NCI-H226 (cell line): ENCODE results near the gene AMIGO2.

Experiments
- DNase-seq: peaks from one replicate; pipeline ENCODE4 v3.0.0-alpha.2; 2015

The AMIGO2 gene

DNA sequence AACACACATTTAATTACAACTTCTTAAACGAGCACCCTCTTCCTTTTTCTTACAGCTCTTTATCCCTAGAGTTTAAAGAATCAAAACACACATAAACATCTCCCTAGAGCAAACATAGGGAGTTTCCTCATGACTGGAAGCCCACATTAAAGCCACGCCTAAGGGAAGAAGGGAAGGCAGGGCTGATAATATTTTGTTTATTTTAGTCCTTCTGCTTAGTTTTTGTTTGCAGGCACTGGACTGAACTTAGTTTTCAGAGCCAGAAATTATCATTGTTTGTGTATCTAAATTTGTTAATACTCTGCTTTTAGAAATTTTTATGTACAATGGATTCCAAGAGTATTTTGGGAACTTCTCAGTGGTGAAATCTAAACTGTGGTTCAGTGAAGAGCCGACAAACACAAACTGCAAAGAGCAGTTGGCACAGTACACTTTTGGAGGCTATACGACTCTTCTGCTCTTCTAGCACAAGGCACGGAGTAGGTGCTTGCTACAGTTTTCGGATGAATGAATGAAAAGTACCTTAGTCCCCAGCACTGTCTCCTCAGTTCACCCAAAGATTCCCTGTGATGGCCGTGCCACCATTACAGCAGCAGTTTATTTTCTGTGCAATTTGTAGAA is 17.6 kb upstream of the AMIGO2 start:
- DNase-seq: peak; percentile 43

DNA sequence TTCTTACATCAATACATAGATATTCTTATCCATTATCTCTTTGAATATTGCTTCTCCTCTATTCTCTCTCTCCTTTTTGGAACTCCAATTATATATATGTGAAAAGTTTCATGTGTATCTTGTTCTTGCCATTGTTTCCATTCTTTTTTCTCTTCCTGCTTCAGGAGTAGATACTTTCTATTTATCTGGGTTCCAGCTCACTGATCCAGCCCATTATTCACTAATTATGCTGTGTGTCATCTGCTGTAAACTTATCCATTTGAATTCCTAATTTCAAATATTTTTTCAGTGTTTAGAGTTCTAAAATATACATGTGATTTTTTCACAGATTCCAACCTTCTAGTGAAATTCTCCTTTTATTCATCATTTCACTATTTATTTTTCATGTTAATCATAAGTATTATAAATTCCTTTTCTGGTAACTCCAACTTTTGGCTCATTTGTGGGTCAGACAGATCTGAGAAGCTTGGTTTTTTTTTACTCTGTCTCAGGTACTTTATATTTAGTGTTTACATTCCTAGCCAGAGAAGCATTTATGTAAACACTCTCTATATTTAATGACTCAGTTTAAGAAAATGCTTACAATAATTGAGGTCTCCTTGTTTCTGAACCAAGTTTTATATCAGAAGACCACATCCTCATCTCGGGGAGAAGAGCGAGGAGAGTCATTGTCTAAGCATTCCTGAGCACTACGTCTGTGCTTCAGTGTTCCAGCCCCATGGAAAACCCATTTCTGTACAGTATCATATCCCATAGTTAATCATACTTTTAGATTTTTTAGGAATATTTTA is 15.9 kb upstream of the AMIGO2 start:
- DNase-seq: peak; percentile 96

DNA sequence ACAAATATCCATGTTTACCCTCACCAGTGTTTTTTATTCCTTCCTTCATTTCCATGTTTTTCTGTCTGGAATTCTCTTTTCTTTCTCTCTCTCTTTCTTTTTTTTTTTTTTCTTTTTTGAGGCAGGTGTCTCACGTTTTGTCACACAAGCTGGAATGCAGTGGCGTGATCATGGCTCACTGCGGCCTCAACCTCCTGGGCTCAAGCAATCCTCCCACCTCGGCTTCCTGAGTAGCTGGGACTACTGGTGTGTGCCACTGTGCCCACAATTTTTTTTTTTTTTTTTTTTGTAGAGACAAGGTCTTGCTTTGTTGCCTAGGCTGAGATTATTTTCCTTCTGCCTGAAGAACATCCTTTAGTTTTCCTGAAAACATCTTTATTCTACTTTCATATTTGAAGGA is 15.0 kb upstream of the AMIGO2 start:
- DNase-seq: peak; percentile 71

DNA sequence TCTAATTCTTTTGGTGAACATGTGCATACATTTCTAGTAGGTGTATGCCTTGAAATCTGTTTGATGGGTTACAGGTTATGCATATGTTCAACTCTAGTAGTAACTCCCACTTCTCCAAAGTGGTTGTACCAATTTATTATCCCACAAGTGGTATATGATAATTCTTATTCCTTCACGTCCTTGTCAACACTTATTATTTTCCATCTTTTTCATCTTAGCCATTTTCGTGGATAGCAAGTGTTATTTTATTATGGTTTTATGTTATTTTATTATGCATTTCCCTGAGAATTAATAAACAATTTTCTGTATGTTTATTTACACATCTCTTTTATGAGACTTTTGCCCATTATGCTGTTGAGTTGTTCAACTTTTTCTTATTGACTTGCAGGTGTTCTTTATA is 11.2 kb upstream of the AMIGO2 start:
- DNase-seq: no peak

DNA sequence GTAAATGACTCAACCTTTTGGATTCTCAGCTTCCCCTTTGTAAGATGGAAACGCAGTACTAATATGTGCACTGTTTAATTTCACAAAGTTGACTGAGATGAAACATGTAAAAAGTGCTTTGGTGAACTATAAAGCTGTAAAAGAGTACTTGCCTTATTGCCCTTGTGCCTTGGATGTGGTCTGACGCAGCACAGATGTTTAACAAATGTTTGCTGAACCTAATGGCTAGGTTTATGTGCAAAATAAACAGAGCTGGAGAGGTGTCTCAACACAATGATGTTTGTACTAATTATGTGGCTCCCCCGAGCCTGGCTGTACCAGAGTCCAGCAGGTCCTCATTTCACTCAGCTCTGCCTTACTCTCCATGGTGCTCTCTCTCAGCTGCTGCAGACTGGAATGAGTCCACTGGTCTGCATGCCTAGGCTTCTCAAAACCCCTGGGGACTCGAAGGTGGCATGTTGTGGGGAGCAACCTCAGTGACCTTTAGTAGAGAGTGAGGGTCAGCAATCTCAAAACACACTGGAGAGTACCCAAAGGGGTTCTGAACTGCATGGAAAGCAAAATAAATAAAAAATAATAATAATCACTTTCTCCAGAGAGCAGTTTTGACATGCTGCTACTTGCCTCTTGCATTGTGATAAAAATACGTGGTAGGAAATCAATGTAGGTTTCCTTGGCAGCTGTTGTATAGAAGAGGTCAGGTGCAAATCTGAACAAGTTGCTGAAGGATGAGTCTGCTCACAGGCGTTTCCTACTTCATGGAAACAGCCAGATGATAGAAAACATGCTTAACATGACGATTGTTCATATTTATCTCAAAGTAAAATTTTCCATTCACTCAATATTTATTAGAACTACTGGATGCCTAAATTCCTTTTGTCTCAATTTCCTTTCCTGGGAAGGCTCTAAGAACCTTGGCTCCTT is 8.5 kb upstream of the AMIGO2 start:
- DNase-seq: peak; percentile 78

DNA sequence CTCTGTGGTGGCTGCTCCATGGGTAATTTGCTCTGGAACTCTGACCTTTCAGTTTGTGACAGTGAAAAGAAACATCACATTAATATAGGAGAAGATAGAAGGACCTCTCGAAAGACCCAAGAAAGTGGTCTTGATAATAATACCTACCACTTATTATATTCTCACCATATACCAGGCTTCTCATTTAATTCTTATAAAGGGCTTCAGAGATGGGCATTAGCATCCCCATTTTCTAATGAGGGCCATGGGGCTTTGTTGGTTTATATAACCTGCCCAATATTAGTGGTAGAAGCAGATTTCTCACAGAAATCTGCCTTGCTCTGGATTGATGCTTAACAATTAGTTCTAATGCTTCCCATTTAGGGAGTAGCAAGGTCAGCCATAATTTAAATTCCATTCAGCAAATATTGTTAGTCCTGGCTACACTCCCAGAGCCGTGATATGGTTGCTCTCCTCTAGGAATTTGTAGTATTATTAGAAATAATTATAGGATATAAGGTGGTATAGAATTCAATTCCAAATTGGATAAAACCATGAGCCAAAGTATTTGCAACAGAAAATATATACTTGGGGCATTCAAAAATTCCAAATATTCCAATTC is 7.4 kb upstream of the AMIGO2 start:
- peak; percentile 71 for DNase-seq

DNA sequence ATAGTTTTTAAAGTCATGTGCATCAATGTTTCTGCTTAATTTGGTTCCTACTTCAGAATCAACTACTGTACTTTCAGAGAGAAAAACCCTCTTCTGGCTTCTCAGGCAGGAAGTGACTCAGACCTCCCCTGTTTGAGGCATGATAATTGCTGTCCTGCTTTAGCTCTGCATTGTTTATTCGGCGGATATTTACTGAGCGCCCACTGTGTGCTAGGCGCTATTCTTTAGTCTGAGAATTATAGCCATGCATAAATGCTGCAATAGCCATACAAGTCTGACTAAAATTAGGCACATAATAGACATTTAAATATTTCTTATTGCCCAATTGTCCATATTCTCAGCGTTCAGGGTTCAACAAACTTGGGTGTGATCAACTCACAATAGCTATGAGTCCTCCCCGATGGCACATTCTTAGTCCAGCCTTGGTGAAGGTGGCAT is 6.1 kb upstream of the AMIGO2 start:
- peak; percentile 77 for DNase-seq

DNA sequence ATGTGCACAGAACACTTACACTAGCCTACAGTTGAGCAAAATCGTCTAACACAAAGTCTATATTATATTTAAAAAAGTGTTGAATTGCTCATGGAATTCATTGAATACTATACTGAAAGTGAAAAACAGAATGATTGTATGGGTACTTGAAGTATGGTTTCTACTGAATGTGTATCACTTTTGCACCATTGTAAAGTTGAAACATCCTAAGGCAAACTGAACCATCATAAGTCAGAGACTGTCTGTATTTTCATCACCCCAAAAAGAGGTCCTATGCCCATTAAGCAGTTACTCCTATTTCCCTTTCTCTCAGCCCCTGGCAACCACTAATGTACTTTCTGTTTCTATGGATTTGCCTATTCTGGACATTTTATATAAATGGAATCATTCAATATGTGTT is 4.4 kb upstream of the AMIGO2 start:
- DNase-seq: no peak

DNA sequence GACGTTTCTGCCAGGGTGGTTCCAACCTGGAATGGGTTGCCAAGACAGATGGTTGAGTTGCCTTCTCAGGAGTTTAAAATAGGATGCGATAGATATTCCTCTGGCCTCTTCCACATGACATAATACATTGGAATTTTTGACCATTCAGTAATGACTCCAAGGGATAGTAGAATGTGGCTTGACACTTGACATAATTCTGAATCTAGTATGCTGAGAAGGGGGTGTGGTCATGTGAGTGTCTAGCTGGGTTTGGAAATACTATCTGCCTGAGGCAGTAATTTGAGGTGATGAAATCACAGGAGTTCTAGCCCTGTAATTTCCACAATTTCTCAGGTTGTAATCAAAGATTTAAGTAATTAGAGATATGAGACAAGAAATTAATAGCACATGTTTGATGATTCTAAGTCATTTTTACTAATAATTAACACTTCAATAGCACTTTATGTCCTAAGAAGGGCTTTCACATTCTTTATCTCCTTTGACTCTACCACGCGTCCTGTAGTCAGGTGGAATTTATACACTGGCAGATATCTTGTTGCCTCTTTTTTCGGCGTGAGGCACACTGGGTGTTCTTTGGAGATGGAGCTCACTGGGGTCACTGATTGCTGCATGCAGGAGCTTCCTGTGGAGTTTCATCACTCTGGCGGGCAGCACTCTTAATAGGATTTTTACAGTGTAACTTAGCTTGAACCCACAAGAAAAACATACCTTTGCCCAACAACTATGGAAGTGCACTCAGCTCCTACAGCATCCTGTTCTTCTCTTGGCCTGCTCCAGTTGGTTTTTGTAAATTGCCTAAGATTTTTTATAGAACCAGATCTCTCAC is 3.2 kb upstream of the AMIGO2 start:
- peak; percentile 99 for DNase-seq

DNA sequence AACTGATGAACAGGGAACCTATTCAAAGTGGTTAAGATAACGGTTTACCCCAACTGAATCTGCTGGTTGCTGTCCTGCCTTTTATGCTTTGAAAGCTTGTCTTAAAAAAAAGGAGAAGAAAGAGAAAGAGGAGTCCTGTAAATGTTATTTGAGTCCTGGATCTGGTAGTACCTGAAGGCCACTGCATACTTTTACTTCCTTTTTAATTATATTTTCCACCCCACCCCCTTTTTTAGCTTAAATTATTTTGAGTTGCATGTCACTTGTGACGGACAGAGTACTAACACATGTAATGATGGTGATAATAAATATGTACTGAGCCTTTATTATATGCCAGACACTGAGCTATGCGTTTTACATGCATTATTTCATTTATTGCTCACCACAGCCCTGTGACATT is 2.5 kb upstream of the AMIGO2 start:
- no peak for DNase-seq

DNA sequence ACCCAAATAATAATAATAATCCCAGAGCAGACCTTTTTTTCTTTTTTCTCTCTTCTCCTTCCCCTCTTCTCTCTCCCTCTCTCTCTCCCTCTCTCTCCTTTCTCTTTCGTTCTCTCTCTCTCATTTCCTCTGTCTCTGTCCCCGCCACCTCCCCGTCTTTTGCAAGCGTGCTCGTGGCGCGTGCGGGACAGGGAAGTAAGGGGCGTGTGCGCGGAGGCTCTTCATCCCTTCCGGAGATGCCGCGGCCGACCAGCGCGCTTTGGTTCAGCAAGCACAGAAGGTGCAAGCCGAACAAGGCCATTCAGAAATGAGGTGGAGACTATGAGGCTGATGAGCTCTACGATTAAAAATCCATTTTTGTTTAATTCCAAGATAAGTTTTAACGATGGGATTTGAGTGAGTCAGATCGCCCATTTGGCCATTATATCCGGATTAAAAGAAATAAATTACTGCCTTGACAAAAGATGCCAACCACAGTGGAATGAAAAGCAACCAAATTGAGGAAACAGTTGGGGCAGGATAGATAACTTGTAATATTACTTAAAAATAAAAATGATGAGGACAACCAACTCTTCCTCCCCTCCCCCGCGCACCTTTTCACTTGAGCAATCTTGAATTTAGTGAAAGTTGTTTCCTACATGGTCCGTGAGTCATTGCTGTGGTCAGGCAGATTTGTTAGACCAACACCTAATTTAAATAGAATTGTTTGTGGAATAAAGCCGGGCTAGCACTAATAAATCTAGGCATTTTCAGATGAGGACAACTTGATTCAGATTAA is 1.2 kb upstream of the AMIGO2 start:
- peak; percentile 85 for DNase-seq

DNA sequence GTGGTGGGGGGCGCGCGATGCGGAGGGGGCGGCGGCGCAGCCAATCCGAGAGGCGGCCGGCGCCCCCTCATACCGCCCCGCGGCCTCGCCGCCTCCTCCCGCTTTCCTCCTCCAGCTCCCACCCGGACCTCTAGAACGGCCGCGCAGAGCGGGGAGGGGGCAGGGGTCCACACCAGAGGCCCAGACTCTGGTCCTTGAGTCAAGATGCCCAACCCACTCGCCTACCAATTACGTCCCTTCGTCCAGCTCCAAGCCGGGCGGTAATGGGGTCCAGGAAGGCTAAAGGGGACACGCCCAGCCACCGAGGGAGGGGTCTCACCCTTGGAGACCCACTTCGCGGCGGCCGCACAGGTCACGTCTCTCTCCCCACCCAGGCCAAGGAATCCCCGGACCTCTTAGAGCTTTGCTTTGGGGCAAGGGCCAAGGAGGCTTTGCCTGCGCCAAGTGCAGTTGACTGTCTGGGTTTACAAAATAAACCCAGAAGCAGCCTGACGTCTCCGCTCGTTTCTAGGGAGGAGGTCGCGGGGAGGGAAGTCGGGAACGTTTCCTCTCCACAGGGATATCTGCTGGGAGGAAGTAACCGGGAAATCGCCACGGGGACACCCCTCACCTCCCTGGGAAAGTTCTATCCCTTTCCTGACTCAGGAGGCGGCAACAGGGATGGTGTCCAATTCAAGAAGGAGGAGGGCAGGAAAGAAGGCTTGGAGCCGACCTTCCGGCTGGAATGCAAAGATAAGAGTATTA is 394 bp upstream of the AMIGO2 start:
- DNase-seq: peak; percentile 84

DNA sequence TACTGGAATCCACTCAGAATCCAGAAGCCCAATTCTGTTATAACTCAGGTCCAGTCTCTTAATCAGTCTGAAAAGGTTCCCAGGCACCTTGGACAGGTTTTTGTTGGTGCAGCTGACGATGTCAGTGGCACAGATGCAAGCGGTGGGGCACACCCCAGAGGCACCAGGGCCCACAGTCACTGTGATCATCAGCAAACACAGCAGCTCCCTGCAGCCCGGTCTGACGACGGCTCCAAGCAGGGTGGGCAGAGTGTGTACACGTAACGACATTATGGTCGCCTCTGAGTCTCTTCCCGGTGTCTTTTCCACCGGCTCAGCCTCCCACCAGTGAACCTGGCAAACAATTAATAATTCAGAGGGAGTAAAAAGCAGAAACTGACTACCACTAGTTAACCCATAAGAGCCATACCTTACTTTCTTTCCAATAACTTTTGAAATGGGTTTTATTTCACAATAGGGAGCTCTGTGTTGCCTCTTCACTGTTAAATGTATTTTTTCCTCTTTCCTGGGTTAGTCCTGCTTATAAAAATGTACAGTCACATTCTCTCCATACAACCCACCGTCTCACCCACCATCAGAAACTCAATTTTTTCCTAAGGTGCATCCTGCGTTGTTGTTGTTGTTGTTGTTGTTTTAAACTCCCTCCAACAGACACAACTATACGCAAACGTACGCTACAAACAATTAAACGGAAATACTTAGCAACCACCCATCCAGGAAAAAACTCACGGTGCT is 859 bp downstream of the AMIGO2 start:
- DNase-seq: no peak

DNA sequence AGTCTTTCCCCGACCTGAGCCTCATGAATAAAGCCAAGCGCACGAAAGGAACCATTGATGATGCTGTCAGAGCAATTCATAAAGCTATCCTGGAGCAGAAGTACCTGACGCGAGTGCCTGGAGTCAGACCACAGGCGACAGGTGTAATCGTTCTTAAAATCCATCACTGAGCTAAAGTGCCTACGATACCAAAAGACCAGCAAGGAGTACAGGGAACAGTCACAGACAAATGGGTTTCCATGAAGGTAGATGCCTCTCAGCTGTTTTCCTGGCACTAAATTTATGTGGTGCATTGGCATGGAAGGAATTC is 1.7 kb downstream of the AMIGO2 start:
- DNase-seq: no peak

DNA sequence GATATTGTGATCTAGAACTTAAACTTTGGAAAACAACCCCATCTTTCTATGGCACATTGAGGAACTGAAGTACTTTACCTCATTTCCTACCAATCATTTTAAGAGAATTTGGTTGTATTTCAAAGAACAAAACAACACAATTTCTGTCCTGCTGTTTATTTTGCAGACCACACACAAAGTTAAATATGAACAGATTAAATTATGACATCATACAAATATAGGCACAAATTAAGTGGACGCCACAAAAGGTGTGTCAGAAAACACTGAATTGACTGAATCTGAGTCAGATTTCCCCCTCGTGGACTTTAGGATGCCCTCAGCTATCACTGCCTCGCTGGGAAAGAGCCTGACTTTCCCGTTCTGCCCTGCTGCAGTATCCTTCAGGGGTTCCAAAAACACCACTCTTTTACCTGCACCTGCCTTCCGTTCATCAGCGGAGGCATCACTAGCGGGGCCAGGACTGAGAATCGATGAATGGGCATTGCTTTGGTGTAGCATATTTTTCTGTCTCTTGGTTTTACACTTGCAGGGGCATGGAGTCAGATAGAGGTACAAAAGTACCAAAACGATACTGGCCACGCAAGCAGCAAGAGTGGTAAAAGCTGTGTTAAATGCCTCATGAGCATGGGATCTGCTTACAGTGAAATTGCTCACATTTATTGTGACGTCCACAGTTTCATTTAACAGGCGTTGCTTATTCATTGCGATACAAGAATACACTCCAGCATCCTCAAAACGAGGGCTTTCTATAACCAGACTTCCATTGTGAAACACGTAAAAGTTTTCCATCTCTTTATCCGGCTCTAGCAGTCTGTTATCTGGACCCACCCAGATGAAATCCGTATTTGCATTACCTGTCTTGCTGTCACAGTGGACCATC is 2.3 kb downstream of the AMIGO2 start:
- DNase-seq: no peak

DNA sequence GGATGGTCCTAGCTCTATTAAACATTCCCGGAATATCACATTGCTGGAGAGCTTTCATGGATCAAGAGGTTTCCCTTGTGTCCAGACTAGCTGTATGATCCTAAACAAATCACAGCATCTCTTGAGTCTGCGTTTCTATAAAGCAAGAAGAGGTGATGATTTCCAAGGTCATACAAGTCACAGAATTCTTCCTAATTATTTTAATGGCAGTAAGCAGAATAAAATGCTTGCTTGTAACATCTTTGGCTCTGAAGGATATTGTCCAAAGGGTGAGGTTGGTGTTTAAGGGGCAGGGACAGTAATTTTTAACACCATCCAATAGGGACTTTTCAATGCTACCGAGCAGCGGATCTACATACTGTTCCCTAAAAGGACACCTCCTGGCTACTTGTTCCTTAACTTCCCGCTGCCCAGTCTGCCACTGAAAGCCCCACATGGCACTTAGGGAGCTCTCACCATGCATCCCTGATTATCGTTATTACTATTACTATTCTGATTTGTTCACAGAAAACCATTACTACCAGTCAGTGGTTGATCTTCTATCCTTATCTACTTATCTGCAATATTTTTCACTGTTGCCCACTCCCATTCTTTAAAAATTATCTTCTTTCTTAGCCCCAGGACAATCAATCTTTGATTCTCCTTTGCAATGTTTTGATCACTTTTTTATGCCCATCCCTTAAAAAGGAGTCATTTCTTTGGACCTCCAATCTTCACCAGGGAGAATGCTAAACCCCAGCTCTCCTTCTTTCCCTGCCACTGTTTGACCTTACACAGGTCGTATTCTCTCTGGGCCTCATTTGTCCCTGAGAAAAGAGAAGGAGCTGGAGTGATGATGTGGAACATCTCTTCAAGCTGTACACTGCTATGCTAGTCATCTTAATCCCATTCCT is 4.3 kb downstream of the AMIGO2 start:
- no peak for DNase-seq

DNA sequence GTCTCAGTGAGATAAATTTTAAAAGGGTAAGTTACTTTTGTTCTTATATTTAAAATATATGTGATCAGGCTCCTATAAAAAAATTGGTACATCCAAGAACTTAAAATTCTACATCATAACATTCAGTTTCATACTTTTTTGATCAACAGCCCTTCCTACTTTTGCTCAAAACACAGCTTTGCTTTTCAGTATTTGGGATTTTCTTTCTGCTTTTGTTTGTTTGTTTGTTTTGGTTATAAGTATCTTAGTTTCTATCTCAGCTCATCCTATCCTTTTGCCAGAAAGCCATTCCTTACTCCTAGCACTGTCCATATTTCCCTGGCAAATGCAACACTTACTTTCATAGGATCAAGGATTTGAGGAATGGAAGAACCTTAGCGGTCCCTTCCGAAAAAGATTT is 5.0 kb downstream of the AMIGO2 start:
- DNase-seq: no peak

DNA sequence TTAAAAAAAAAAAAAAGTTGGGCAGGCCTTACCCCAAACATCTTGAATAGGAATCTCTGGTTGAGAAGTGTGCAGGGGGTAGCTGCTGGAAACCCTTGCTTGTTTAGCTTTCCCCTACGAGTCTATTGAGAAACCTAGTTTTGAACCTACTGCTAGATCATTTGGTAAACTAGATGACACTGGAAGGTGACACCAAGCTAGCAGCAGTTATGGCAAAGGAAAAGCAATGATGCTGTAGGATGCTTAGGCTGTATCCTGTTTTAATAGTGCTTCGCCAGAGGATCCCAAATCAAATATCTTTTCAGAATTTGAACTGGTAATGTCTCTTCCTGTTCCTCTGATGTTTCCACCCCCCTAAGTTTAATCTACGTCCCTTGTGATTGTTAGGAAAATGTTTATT is 5.8 kb downstream of the AMIGO2 start:
- DNase-seq: no peak
